BJ (cell line): Measurements from ENCODE around the gene RENBP. TPM values are rescaled to one million over a fixed set of nuclear protein-coding genes. Genes with fewer than 3 reads are reported as not detected.

Experiments
- CTCF ChIA-PET: fragments of 350-600 bp; formaldehyde crosslinking; extraction: SDS; loops from one replicate; lab custom pipeline; 2021; ENCODE audit warnings: antibody characterized with exemption, inconsistent platforms; lab: Yijun Ruan, JAX
- POLR2A ChIA-PET: fragments of 300-600 bp; sonication (Branson Sonifier 250); formaldehyde crosslinking; extraction: SDS; loops from one replicate; lab custom pipeline; 2021; ENCODE audit warnings: antibody characterized with exemption; lab: Charles Lee
- DNase-seq: peaks from one replicate; pipeline ENCODE4 v3.0.0-alpha.2; 2011; ENCODE audit warnings: low read depth
- H3K27me3 ChIP-seq: 2 replicates; pipeline ENCODE4 v1.6.0; 2011; ENCODE audit warnings: low read length; ENCODE audit not compliant: control insufficient read depth, insufficient read depth
- H3K36me3 ChIP-seq: 2 replicates; pipeline ENCODE4 v1.5.1; 2011; ENCODE audit warnings: low read length; ENCODE audit not compliant: control insufficient read depth, insufficient read depth
- H3K4me3 ChIP-seq: 2 replicates; pipeline ENCODE4 v1.5.1; 2011; ENCODE audit warnings: low read depth, mild to moderate bottlenecking, control low read depth, low read length
- CTCF ChIP-seq: IDR thresholded peaks from 2 replicates; pipeline ENCODE4 v1.5.1; 2011; ENCODE audit warnings: low read depth, mild to moderate bottlenecking, control low read depth, inconsistent platforms, low read length, moderate library complexity; ENCODE audit not compliant: insufficient read depth
- polyA plus RNA-seq: library from polyadenylated mRNA; depleted of rRNA; stranded (reverse); fragments of >200 nt; gene quantifications from 2 replicates; pipeline ENCODE4 v1.2.3, GENCODE V29; 2011

The RENBP gene
- polyA plus RNA-seq, 1 experiment: 0.43 TPM

GRCh38 chrX:153963546-153963945 lies 19.1 kb upstream of the RENBP start:
- DNase-seq: no peak
- H3K4me3 ChIP-seq: no peak overlapping the region
- peaks cover 29% of the 10 kb centered on the region for H3K36me3 ChIP-seq
- ChIA-PET POLR2A (no interaction called here), CTCF (no interaction called here)
- no peaks in the 10 kb centered on the region for H3K27me3 ChIP-seq
- no peak for TF ChIP-seq CTCF

- ChIA-PET POLR2A (no interaction called here), CTCF (interaction anchor here (0.9 kb wide), 1 partner anchor 8 kb away, joined by 3 read pairs; no protein-coding TSS in a partner anchor)
- no peaks in the 10 kb centered on the region for H3K27me3 ChIP-seq
- peaks cover 34% of the 10 kb centered on the region for H3K36me3 ChIP-seq
- no peak for TF ChIP-seq CTCF
- no peak for DNase-seq
- no peak overlapping the region for H3K4me3 ChIP-seq
Observed at GRCh38 chrX:153961292-153961691, 16.8 kb upstream of the RENBP start.

- Histone ChIP-seq H3K36me3 (peaks cover 36% of the 10 kb centered on the region), H3K27me3 (no peaks in the 10 kb centered on the region), H3K4me3 (no peak overlapping the region)
- DNase-seq: no peak
- ChIA-PET CTCF (interaction anchor here (0.9 kb wide), 1 partner anchor 9 kb away, joined by 3 read pairs; no protein-coding TSS in a partner anchor), POLR2A (no interaction called here)
- TF ChIP-seq CTCF: no peak
Observed at GRCh38 chrX:153960786-153961185, 16.3 kb upstream of the RENBP start.

GRCh38 chrX:153960077-153960476 lies 15.6 kb upstream of the RENBP start:
- no peak for TF ChIP-seq CTCF
- no peak for DNase-seq
- POLR2A ChIA-PET: no interaction called here
- CTCF ChIA-PET: interaction anchor here (0.8 kb wide), 1 partner anchor 9 kb away, joined by 5 read pairs; no protein-coding TSS in a partner anchor
- Histone ChIP-seq H3K27me3 (no peaks in the 10 kb centered on the region), H3K36me3 (peaks cover 36% of the 10 kb centered on the region), H3K4me3 (no peak overlapping the region)

- no peak for TF ChIP-seq CTCF
- H3K36me3 ChIP-seq: peaks cover 37% of the 10 kb centered on the region
- DNase-seq: no peak
- H3K4me3 ChIP-seq: no peak overlapping the region
- CTCF ChIA-PET: interaction anchor here (0.8 kb wide), 1 partner anchor 9 kb away, joined by 5 read pairs; no protein-coding TSS in a partner anchor
- H3K27me3 ChIP-seq: no peaks in the 10 kb centered on the region
- POLR2A ChIA-PET: no interaction called here
Observed at GRCh38 chrX:153959649-153960048, 15.2 kb upstream of the RENBP start.
